Caco-2 (cell line): Measurements from ENCODE around the gene OR2AP1. TPM values are rescaled to one million over a fixed set of nuclear protein-coding genes. Genes with fewer than 3 reads are reported as not detected.
"Not testable (repeated sequence)": the region's sequence is repeated elsewhere in the genome, so short reads cannot be mapped to it uniquely, and the experiment has no call there.

Experiments
- BruUV-seq: library from RNA; stranded (reverse); fragments of 400-500 nt; replicated peaks from 2 replicates; lab custom pipeline; 2021; lab: Mats Ljungman, UMichigan
- CTCF ChIA-PET: fragments of 300-600 bp; sonication (Branson Sonifier 250); formaldehyde crosslinking; loops from one replicate; lab custom pipeline; 2022; ENCODE audit warnings: antibody characterized with exemption; lab: Charles Lee
- POLR2A ChIA-PET: fragments of 300-600 bp; sonication (Branson Sonifier 250); formaldehyde crosslinking; loops from one replicate; lab custom pipeline; 2022; ENCODE audit warnings: antibody characterized with exemption; lab: Charles Lee
- DNase-seq, 2 experiments: peaks; one replicate each; pipeline versions ENCODE4 v3.0.0 to v3.0.0-alpha.2; 2020 to 2022
- H3K27me3 ChIP-seq: replicated peaks from 2 replicates; pipeline ENCODE4 v1.6.0; 2011; ENCODE audit warnings: low read length; ENCODE audit not compliant: control insufficient read depth, insufficient read depth
- H3K36me3 ChIP-seq: 2 replicates; pipeline ENCODE4 v1.5.1; 2011; ENCODE audit warnings: low read length; ENCODE audit not compliant: control insufficient read depth, insufficient read depth
- H3K4me1 ChIP-seq: fragments of 250-450 bp; sonication (Bioruptor Pico); 2 replicates; pipeline ENCODE4 v1.5.1; 2020; ENCODE audit warnings: mild to moderate bottlenecking
- H3K4me3 ChIP-seq: 2 replicates; pipeline ENCODE4 v1.5.1; 2011; ENCODE audit warnings: low read depth, mild to moderate bottlenecking, control low read depth, low read length
- H3K9me3 ChIP-seq: fragments of 250-450 bp; sonication (Bioruptor Pico); 2 replicates; pipeline ENCODE4 v1.5.1; 2020; ENCODE audit warnings: mild to moderate bottlenecking, moderate library complexity
- H3K27ac Mint-ChIP-seq: one replicate; pipeline ENCODE4 v1.8.0; 2022; ENCODE audit warnings: mixed read lengths; ENCODE audit not compliant: unreplicated experiment
- H3K27me3 Mint-ChIP-seq: one replicate; pipeline ENCODE4 v1.8.0; 2022; ENCODE audit warnings: mixed read lengths; ENCODE audit not compliant: insufficient read depth, unreplicated experiment
- H3K36me3 Mint-ChIP-seq: one replicate; pipeline ENCODE4 v1.8.0; 2022; ENCODE audit warnings: mild to moderate bottlenecking, mixed read lengths; ENCODE audit not compliant: insufficient read depth, unreplicated experiment
- H3K4me1 Mint-ChIP-seq: one replicate; pipeline ENCODE4 v1.8.0; 2022; ENCODE audit warnings: low read depth, mixed read lengths; ENCODE audit not compliant: unreplicated experiment
- H3K4me3 Mint-ChIP-seq: one replicate; pipeline ENCODE4 v1.8.0; 2022; ENCODE audit warnings: mild to moderate bottlenecking, moderate library complexity, mixed read lengths; ENCODE audit not compliant: unreplicated experiment
- H3K9me3 Mint-ChIP-seq: one replicate; pipeline ENCODE4 v1.8.0; 2022; ENCODE audit warnings: mixed read lengths; ENCODE audit not compliant: unreplicated experiment
- CTCF ChIP-seq, 2 experiments: fragments of 200-600 bp in 1 of 2; IDR thresholded peaks; 1 replicate in 1 of 2; 2 replicates in 1 of 2; pipeline versions ENCODE4 v1.5.1 to v1.8.0; 2011 to 2022; ENCODE audit warnings: antibody characterized with exemption in 1 of 2, control low read depth in 1 of 2, inconsistent platforms in 1 of 2, low read depth in 1 of 2, low read length in 1 of 2, mild to moderate bottlenecking in 1 of 2, moderate library complexity in 1 of 2; ENCODE audit not compliant: insufficient read depth in 1 of 2, severe bottlenecking in 1 of 2, unreplicated experiment in 1 of 2
- intact Hi-C: fragments of 100-400 bp; cut with micrococcal nuclease; formaldehyde crosslinking; loops from one replicate; pipeline ENCODE4 v1.10.0; 2022; ENCODE audit not compliant: unreplicated experiment
- total RNA-seq: library from RNA; stranded (reverse); gene quantifications from 2 replicates; pipeline ENCODE4 v1.2.3, GENCODE V29; 2022

OR2AP1 gene
- total RNA-seq, 1 experiment from 2014 or later = not detected

GRCh38 chr12:55582066-55582465 is 9.8 kb downstream of the OR2AP1 start:
- POLR2A ChIA-PET = no interaction called here
- Mint-ChIP-seq H3K27ac (no peak overlapping the region), H3K9me3 (peaks cover 14% of the 10 kb centered on the region), H3K36me3 (no peaks in the 10 kb centered on the region), H3K27me3 (no peaks in the 10 kb centered on the region), H3K4me1 (no peaks in the 10 kb centered on the region), H3K4me3 (no peak overlapping the region)
- Histone ChIP-seq H3K27me3 (no peaks in the 10 kb centered on the region), H3K36me3 (no peaks in the 10 kb centered on the region), H3K4me3 (no peak overlapping the region), H3K9me3 (peaks cover 3% of the 10 kb centered on the region; the same call in 1 of the 2 replicates), H3K4me1 (no peaks in the 10 kb centered on the region)
- intact Hi-C loops = no loop called here
- no peak for DNase-seq
- CTCF ChIA-PET = no interaction called here
- no peak for TF ChIP-seq CTCF (IDR thresholded peaks at IDR 0.05; ENCODE audit: insufficient read depth in 1 of 2, low read depth in 1 of 2, low read length in 1 of 2, severe bottlenecking in 1 of 2, unreplicated experiment in 1 of 2)
- BruUV-seq = no TSS peak

- Mint-ChIP-seq H3K4me3 (no peak overlapping the region), H3K36me3 (no peaks in the 10 kb centered on the region), H3K27me3 (no peaks in the 10 kb centered on the region), H3K9me3 (no peaks in the 10 kb centered on the region), H3K4me1 (no peaks in the 10 kb centered on the region), H3K27ac (no peak overlapping the region)
- ChIA-PET CTCF (no interaction called here), POLR2A (no interaction called here)
- no TSS peak for BruUV-seq
- no peaks in the 10 kb centered on the region for H3K27me3 ChIP-seq
- no peak for DNase-seq
- TF ChIP-seq CTCF (IDR thresholded peaks at IDR 0.05; ENCODE audit: insufficient read depth in 1 of 2, low read depth in 1 of 2, low read length in 1 of 2, severe bottlenecking in 1 of 2, unreplicated experiment in 1 of 2) = no peak
- H3K36me3 ChIP-seq = no peaks in the 10 kb centered on the region
- H3K9me3 ChIP-seq = peaks cover 3% of the 10 kb centered on the region; the same call in 1 of the 2 replicates
- no peak overlapping the region for H3K4me3 ChIP-seq
- no peaks in the 10 kb centered on the region for H3K4me1 ChIP-seq
- intact Hi-C loops = no loop called here
These were observed 13.5 kb downstream of the OR2AP1 start for GRCh38 chr12:55585817-55586216.

GRCh38 chr12:55590152-55590551 is 17.9 kb downstream of the OR2AP1 start:
- CTCF ChIA-PET, BruUV-seq: not testable (repeated sequence)

More at GRCh38 chr12:55590152-55590551, 17.9 kb downstream of the OR2AP1 start:
- H3K4me3 ChIP-seq, H3K27me3 ChIP-seq, POLR2A ChIA-PET, DNase-seq, H3K4me1 Mint-ChIP-seq, H3K9me3 ChIP-seq, H3K36me3 Mint-ChIP-seq, intact Hi-C loops, H3K4me1 ChIP-seq, H3K36me3 ChIP-seq, H3K27ac Mint-ChIP-seq, H3K27me3 Mint-ChIP-seq, H3K4me3 Mint-ChIP-seq: not testable (repeated sequence)
- H3K9me3 Mint-ChIP-seq = peaks cover 11% of the 10 kb centered on the region
